Breast epithelium (tissue), 4 donors: ENCODE measurements around the gene RALY. TPM values are rescaled to one million over a fixed set of nuclear protein-coding genes. Genes with fewer than 3 reads are reported as not detected.

ENCODE experiments used
- DNase-seq, 2 donors: peaks; one replicate each; pipeline ENCODE4 v3.0.0-alpha.2; 2019; ENCODE audit warnings: low spot score in 2 of 2
- H3K27ac ChIP-seq, 2 donors: fragments of 200-600 bp; sonication (generic) in 1 of 2; one replicate each; pipeline ENCODE4 v1.5.1; 2016 to 2019; ENCODE audit warnings: mild to moderate bottlenecking in 1 of 2
- H3K27me3 ChIP-seq, 2 donors: fragments of 200-600 bp; sonication (generic) in 1 of 2; one replicate each; pipeline versions ENCODE4 v1.5.1 to v1.6.0; 2017 to 2019; ENCODE audit warnings: control low read depth in 1 of 2, mild to moderate bottlenecking in 1 of 2
- H3K36me3 ChIP-seq: fragments of 200-600 bp; one replicate; pipeline ENCODE4 v1.5.1; 2019
- H3K4me1 ChIP-seq, 2 donors: fragments of 200-600 bp; sonication (generic); one replicate each; pipeline ENCODE4 v1.5.1; 2016 to 2019; ENCODE audit warnings: control low read depth in 1 of 2
- H3K4me3 ChIP-seq, 3 donors: fragments of 200-600 bp; sonication (generic); 1 replicate in 2 of 3; 2 replicates in 1 of 3; pipeline ENCODE4 v1.5.1; 2016 to 2019; ENCODE audit warnings: mild to moderate bottlenecking in 3 of 3, moderate library complexity in 2 of 3
- H3K9me3 ChIP-seq, 2 donors: fragments of 200-600 bp; sonication (generic) in 1 of 2; one replicate each; pipeline ENCODE4 v1.5.1; 2016 to 2019; ENCODE audit warnings: control low read depth in 1 of 2
- POLR2A ChIP-seq: fragments of 450-650 bp; IDR thresholded peaks from one replicate; pipeline ENCODE4 v1.6.1; 2016; ENCODE audit warnings: antibody characterized with exemption, mild to moderate bottlenecking, moderate library complexity
- POLR2AphosphoS5 ChIP-seq, 3 donors: sonication (generic); formaldehyde crosslinking; IDR thresholded peaks; one replicate each; pipeline ENCODE4 v1.6.1; 2017; ENCODE audit warnings: antibody characterized with exemption in 3 of 3
- intact Hi-C: fragments of 100-400 bp; cut with DNase I; formaldehyde crosslinking; loops from one replicate; pipeline ENCODE4 v1.15.1; 2023; ENCODE audit warnings: low total_unique reads
- total RNA-seq, 3 donors: library from RNA; depleted of rRNA; stranded (reverse); fragments of >200 nt; gene quantifications; one replicate each; pipeline ENCODE4 v1.1.0, GENCODE V29; 2016
- TF ChIP-seq, protein P1 (sequence below), 3 donors: fragments of 450-650 bp; IDR thresholded peaks; one replicate each; pipeline ENCODE4 v1.5.1; 2016 to 2017; ENCODE audit warnings: antibody characterized with exemption in 3 of 3, mild to moderate bottlenecking in 3 of 3, moderate library complexity in 3 of 3

The RALY gene
- total RNA-seq, 3 donors from 2014 or later = 73.5 to 120 (median 96.4) TPM

DNA sequence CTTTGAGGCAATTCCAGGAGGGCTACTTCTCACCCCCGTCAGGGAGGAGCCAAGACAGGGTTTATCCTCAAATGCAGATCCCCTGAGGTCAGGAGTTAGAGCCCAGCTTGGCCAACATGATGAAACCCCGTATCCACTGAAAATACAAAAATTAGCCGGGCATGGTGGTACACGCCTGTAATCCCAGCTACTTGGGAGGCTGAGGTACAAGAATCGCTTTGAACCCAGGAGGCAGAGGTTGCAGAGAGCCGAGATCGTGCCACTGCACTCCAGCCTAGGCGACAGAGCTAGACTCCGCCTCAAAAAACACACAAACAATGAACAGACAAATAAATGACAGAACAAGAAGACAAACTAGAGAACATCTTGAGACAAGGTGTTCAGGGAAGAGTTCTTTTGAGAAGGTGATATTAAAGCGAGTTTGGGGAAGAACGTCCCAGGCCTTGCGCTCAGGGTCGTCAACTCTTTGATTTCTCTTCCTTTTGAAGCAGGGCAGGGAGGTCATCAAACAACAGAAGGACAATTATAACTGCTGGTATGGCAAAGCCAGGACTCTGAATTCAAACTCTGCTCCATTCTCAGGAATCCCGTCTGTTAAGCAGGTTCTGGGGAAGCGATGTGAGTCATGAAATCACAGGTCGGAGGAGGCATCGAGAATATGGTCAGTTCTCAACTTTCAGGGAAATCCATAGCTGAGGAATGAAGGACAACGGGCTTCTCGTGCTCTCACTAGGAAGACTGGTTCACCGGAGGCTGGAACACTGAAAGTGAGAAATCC lies 1.4 kb upstream of the RALY start:
- no peak for DNase-seq
- H3K9me3 ChIP-seq = no peaks in the 10 kb centered on the region
- H3K4me3 ChIP-seq = peak overlapping the region; percentile 85 to 95 (median 85)
- H3K4me1 ChIP-seq = peaks cover 0 to 21% of the 10 kb centered on the region in 2 donors
- H3K27ac ChIP-seq = peak overlapping the region; percentile 94 to 95
- no peaks in the 10 kb centered on the region for H3K36me3 ChIP-seq
- no peaks in the 10 kb centered on the region for H3K27me3 ChIP-seq
- TF ChIP-seq, protein P1, sequence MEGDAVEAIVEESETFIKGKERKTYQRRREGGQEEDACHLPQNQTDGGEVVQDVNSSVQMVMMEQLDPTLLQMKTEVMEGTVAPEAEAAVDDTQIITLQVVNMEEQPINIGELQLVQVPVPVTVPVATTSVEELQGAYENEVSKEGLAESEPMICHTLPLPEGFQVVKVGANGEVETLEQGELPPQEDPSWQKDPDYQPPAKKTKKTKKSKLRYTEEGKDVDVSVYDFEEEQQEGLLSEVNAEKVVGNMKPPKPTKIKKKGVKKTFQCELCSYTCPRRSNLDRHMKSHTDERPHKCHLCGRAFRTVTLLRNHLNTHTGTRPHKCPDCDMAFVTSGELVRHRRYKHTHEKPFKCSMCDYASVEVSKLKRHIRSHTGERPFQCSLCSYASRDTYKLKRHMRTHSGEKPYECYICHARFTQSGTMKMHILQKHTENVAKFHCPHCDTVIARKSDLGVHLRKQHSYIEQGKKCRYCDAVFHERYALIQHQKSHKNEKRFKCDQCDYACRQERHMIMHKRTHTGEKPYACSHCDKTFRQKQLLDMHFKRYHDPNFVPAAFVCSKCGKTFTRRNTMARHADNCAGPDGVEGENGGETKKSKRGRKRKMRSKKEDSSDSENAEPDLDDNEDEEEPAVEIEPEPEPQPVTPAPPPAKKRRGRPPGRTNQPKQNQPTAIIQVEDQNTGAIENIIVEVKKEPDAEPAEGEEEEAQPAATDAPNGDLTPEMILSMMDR (IDR thresholded peaks at IDR 0.05) = no peak
- TF ChIP-seq POLR2A = no peak
- no peak for TF ChIP-seq POLR2AphosphoS5 (IDR thresholded peaks at IDR 0.05)
- intact Hi-C loops = no loop called here

DNA sequence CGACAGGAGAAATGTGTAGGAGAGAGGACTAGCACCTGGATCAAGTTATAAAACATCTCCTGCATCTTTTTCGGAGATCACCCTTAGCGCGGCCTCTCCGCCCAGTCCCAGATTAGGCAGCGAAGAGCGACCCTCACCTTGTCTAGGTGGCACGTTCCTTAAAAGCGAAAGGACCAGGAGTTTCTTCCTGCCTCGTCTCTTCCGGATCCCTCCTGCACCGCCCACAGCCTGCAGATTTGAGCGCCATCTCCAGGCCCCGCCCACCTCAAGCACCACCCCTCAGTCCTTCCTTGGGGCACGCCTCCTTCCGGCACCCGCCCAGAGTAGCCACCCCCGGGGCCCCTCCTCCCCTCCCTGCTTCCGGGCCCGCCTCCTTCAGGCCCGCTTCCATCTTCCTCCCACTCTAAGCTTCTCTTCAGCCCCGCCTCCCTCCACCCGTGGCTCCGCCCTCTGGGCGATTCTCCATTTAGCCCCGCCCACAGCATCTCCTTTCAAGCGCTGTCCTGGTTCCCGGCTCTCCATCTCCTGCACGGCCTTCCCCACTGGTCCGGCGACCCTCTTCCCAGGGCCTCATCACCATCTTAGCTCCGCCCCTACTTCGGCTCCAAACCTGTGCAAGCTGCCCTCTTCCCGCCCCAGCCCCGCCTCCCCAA lies 662 bp upstream of the RALY start:
- Histone ChIP-seq H3K27me3 (no peaks in the 10 kb centered on the region), H3K4me1 (peaks cover 0 to 21% of the 10 kb centered on the region in 2 donors), H3K36me3 (no peaks in the 10 kb centered on the region), H3K27ac (peak overlapping the region; percentile 94 to 95), H3K4me3 (peak overlapping the region; percentile 85 to 95 (median 85)), H3K9me3 (no peaks in the 10 kb centered on the region)
- peak; percentile 35 to 79 (median 76) for TF ChIP-seq POLR2AphosphoS5 (IDR thresholded peaks at IDR 0.05)
- TF ChIP-seq POLR2A = peak; percentile 26
- TF ChIP-seq, protein P1 (IDR thresholded peaks at IDR 0.05) = no peak
- intact Hi-C loops = no loop called here
- peak; percentile 99 to 100 for DNase-seq

DNA sequence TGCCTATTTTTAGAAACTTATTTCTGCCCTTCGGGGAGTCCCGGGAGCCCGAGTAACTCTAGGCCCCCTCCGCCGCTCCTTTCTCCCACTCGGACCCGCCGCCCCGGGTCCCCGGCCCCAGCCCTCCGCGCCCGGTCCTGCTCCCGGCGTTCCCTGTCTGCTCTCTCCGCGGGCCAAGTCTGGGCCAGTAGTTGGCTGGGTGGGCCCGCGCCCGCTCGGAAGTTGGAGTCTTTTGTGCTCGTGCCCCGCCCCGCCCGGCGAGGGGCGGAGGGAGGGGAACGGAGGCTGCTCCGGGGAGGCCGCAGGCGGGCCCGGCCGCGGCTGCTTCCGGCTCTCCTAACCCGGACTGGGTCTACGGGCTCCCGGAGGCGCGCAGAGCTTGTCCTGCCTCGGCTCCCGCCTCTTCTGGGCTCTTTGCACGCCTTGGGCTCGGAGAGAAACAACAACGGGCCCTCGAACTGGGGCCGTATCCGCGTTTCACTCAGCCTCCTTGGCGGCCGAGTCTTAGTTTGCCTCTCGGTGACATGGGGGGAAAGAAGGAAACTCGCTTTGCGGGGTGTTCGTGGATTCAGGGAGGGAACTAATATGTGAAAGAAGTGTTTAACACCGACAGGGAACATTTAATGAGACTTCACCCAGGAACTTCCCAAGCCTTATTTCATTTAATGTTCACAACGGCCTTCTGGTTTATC lies 657 bp downstream of the RALY start:
- TF ChIP-seq POLR2A = no peak
- TF ChIP-seq, protein P1 (IDR thresholded peaks at IDR 0.05) = no peak
- Histone ChIP-seq H3K36me3 (no peaks in the 10 kb centered on the region), H3K27me3 (no peaks in the 10 kb centered on the region), H3K9me3 (no peaks in the 10 kb centered on the region), H3K4me1 (peaks cover 0 to 21% of the 10 kb centered on the region in 2 donors), H3K27ac (peak overlapping the region; percentile 94 to 95), H3K4me3 (peak overlapping the region; percentile 85 to 95 (median 85))
- intact Hi-C loops = no loop called here
- peak; percentile 68 to 78 for DNase-seq

- TF ChIP-seq POLR2A = no peak
- TF ChIP-seq, protein P1 (IDR thresholded peaks at IDR 0.05) = no peak
- no peak for TF ChIP-seq POLR2AphosphoS5 (IDR thresholded peaks at IDR 0.05)
- Histone ChIP-seq H3K4me3 (peak overlapping the region; percentile 85 to 95 (median 85)), H3K9me3 (no peaks in the 10 kb centered on the region), H3K27me3 (no peaks in the 10 kb centered on the region), H3K4me1 (peaks cover 0 to 21% of the 10 kb centered on the region in 2 donors), H3K36me3 (no peaks in the 10 kb centered on the region), H3K27ac (peak overlapping the region; percentile 94 to 95)
- DNase-seq = no peak
- intact Hi-C loops = no loop called here
Observed at GRCh38 chr20:33995053-33995831, 1.5 kb downstream of the RALY start.
